Suprapubic skin (tissue), 4 donors: ENCODE data around the gene PIK3CD.

ENCODE experiments used
- CTCF ChIP-seq, 2 donors: fragments of 200-600 bp in 1 of 2; fragments of 450-650 bp in 1 of 2; sonication (generic) in 1 of 2; IDR thresholded peaks; one replicate each; pipeline ENCODE4 v1.5.1; 2016 to 2019; ENCODE audit warnings: antibody characterized with exemption in 2 of 2, mild to moderate bottlenecking in 1 of 2, moderate library complexity in 1 of 2
- POLR2A ChIP-seq, 2 donors: fragments of 450-650 bp; IDR thresholded peaks; one replicate each; pipeline ENCODE4 v1.6.1; 2017; ENCODE audit warnings: antibody characterized with exemption in 2 of 2, mild to moderate bottlenecking in 2 of 2, moderate library complexity in 2 of 2
- POLR2AphosphoS5 ChIP-seq, 3 donors: sonication (generic); formaldehyde crosslinking; IDR thresholded peaks; one replicate each; pipeline ENCODE4 v1.6.1; 2017; ENCODE audit warnings: antibody characterized with exemption in 3 of 3

GRCh38 chr1:9691691-9692090, 40.2 kb downstream of the PIK3CD start:
- TF ChIP-seq POLR2A (IDR thresholded peaks at IDR 0.05): no peak
- TF ChIP-seq CTCF (IDR thresholded peaks at IDR 0.05): no peak
- no peak for TF ChIP-seq POLR2AphosphoS5 (IDR thresholded peaks at IDR 0.05)
